ENCODE data around the gene LHFPL6.
"Not testable (repeated sequence)": the region's sequence is repeated elsewhere in the genome, so short reads cannot be mapped to it uniquely, and the experiment has no call there.

LHFPL6 gene

GRCh38 chr13:39341251-39341650, 261.7 kb downstream of the LHFPL6 start:
- DNase-seq: no peak

- not testable (repeated sequence) for DNase-seq
Measured at GRCh38 chr13:39338114-39338513, 264.9 kb downstream of the LHFPL6 start.

DNA sequence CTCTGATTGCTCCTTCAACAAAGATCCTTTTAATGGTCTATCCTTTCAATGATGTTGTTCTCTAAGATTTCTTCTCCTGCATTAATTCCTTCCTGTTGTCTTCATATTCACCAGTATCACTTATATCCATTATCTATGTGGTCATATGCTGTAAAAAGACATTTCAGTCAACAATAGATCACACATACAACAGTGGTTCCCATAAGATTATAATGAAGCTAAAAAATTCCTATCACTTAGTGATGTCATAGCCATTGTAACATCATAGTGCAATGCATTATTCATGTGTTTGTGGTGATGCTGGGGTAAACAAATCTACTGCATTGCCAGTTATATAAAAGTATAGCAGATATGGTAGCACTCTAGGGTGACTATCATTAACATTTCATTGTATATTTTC, 266.1 kb downstream of the LHFPL6 start:
- no peak for DNase-seq

DNA sequence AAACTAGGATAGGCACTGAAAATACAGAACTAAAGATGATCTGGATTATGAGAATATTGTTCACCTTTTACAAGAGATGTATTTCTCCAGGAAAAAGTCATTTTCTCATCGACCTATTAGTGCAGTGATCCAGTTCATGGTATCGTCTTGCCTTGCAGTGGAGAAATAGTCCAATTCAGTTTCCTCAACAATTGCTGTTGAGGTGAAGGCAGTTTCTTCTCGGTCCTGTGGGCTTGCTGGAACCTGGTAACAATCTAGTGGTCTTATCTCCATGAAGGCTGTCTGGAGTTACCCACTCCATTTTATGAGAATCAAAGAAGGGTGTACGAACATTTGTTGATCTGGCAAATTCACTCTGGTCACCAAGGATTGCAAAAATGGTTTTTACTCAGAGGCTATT, 266.8 kb downstream of the LHFPL6 start:
- DNase-seq: no peak

- DNase-seq: no peak
Measured at GRCh38 chr13:39335721-39336120, 267.3 kb downstream of the LHFPL6 start.

DNA sequence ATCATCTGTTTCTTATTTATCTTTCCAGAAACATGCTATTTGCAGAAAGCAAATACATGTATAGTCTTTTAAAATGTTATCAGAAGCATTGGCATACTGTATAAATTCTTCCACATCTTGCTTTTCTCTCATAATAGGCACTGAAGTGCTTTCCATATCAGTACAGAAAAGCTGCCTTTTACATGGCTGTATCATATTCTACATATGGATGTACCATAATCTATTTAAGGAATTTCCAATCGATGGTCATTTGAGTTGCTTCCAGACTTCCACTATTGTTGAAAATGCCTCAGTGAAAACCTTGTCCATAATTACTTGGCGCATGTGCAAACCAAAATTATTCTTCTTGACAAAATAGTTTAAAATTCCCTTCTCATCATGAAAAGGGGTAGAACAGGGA, 272.5 kb downstream of the LHFPL6 start:
- DNase-seq: no peak

DNA sequence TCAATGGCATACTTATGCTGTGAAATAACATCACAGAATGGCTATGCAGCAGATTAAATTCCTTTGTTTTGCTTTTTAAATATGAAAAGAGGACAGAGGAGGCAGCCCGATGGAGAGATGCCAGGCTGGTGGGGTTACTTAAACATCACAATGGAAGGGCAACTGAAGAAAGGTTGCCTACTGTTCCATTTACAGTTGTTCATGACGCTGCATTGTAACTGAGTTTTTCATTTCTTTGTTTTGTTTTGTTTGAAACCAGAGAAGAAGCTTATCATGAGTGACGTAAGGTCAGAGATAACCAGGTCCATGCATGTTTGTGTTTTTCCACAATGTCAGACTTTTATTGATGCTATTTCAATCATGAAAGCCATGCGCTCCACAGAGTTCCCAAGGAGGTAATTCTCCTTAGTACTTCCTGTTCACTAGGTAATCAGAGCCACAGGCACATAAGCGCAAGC, 273.8 kb downstream of the LHFPL6 start:
- DNase-seq: no peak

GRCh38 chr13:39327172-39327479, 275.9 kb downstream of the LHFPL6 start:
- no peak for DNase-seq

- DNase-seq: no peak
Measured at GRCh38 chr13:39326469-39327171, 276.4 kb downstream of the LHFPL6 start.

DNA sequence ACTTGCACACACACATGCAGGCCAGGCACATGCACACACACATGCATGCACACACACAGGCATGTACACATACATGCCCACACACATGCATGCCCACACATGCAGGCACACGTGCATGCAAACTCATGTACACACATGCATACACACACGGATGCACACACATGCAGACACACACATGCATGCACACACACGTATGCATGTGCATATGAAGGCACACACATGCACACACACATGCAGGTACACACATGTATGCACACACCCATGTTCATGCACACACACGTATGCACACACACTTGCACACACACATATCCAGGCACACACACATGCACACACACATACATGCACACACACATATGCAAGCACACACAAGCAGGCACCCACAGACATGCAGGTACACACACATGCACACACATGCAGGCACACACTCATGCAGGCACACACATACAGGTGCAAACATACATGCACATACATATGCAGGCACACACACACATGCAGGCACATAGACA, 278.1 kb downstream of the LHFPL6 start:
- no peak for DNase-seq

DNA sequence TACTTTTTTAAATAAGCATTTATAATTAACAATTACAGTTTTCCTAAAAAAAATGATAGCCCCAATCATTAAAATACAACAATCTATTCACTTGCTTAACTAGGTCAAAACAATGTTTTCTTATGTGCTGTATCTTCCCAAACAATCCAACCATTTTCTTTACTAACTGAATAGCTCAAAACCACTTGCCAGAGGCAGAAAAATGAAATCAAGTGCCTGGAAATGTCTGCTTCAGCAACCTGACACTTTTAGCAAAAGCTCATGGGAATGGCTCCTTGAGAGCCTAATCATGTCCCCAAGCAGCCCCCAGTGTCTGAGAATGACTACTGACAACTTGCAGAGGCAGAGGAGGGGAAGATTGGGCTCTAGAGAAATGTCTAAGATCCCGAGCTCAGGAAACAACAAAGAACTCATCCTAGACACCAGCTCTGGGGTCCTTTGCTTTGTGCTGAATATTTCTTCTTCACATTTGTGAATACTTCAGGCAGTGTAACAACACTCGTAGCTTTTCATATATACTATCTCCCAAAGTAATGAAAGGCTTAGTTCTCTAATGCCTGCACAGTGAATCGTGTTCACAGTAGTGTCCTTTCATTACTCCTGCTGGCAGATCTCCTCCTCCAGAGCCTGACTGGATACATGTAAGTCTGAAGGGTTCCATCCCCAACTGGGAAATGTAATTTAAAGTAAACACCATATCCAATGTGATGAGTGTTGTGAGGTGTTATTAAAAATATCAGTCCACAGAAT, 280.0 kb downstream of the LHFPL6 start:
- DNase-seq: no peak

DNA sequence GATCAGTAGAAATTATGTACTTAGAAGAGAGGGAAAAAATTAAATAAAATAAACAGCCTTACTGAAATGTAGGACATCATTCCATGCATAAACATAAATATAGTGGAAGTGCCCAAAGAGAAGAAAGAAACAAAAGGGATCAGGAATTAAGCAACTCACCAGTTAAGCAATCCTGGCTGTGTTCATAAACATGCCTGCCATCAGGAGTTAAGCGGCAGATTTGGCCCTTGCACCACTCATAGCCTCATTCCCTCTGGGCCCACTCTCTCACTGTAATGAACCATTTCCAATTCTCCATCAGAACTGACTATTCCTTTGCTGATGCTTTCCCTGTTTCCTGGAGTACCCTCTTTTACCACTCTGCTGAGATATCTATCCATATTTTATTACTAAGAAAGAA, 281.4 kb downstream of the LHFPL6 start:
- DNase-seq: no peak

- DNase-seq: no peak
Measured at GRCh38 chr13:39318161-39318560, 284.8 kb downstream of the LHFPL6 start.

DNA sequence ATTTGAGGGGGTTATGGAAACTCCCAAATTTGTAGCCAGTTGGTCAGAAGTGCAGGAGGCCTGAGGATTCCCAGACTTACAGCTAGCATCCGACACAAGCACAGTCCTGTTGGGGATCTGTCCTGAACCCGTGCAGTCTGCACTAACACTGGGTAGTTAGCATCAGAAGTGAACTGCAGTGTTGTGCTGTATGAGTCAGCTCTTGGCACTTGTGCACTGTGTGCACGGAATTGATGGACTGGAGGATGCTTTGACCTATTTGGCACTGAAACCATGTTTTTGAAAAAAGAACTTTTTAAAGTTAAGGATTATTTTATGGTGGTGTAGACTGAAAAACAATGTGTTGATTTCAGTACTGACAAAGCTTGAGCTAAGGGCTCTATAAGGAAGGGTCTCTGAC, 285.7 kb downstream of the LHFPL6 start:
- no peak for DNase-seq

DNA sequence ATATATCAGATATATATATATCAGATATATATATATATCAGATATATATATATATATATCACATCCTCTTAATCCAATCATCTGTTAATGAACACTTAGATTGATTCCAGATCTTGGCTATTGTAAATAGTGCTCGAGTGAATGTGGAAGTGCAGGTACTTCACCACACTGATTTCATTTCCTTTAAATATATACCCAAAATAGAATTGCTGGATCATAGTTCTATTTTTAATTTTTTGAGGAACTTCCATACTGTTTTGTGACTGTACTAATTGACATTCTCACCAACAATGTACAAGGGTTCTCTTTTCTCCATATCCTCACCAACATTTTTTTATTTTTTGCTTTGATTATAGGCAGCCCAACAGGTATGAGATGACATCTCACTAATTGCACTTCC, 287.2 kb downstream of the LHFPL6 start:
- no peak for DNase-seq

- no peak for DNase-seq
Measured at GRCh38 chr13:39313721-39314120, 289.3 kb downstream of the LHFPL6 start.

GRCh38 chr13:39312596-39312995, 290.4 kb downstream of the LHFPL6 start:
- DNase-seq: no peak

GRCh38 chr13:39311619-39312018, 291.4 kb downstream of the LHFPL6 start:
- no peak for DNase-seq

DNA sequence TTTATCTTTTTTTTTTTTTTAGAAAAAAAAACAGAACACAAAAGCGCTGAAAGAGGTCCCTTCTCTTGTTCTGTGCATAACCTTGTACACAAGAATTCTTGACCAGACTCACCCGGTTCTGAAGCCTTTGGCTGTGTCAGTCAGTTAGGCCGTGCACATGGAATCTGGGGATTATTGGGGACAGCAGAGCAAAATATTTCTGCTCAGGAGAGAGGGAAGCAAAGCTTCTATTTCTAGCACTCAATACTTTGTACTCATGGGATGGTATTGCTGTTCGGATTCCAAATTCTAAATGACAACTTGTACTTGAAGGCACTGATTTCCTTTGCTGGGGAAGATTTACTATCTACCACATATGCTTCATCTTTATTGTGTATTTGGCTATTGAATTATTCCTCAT, 292.0 kb downstream of the LHFPL6 start:
- no peak for DNase-seq

- DNase-seq: no peak
Measured at GRCh38 chr13:39306639-39307589, 296.1 kb downstream of the LHFPL6 start.

DNA sequence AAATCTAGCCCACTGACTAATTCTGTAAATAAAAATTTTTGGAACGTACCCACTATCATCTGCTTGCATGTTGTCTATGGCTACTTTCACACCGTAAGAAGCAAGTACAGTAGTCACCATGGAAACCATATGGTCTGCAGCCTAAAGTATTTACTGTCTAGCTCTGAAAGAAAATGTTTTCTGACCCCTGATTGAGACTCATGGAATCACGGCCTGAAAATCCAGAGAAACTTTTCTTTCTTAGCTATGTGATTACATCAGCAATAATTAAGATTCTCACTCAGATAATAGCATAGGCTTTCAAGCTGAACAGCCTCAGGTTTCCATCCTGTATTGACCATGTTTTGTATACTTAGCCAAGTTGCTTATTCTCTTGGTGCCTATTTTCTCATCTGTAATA, 300.2 kb downstream of the LHFPL6 start:
- DNase-seq: no peak

DNA sequence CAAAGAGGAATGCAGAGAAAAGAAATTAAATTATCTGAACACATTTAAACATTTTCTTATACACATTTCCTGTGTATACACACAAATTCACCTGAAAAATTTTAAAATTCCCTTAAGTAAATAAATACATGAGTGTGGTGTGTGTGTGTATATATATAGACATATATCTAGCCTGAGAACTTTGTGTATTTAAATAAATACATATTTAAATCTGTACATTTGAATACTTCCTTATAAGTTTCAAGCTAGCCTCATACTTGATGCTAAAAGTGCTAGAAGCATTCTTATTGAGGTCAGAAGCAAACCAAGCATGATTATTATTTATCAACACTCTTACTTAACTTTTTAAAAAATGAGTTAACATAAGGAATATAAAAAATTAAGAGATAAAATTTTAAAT, 304.0 kb downstream of the LHFPL6 start:
- no peak for DNase-seq

DNA sequence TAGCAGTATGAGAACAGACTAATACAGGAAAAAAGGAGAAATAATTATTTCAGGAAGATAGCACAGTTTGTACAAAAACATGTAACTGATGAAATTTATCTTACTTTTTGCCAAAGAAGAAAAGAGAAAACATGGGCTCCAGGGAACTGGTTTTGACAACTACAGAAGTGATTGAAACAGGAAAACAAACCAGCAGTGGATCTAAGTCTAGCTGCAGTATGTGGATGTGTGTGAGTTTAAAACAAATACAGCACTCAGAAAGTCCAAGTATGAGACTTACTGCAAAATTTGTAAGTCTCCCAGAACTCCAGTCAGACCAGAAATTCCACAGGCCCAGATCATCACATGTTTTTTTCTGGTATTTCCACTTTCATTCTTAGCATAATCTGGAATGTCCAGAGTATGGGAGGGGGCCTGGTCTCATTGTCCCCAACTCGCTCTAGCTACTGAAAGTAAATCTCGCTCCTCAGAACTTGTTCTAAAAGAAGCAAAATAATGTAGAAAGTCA, 305.3 kb downstream of the LHFPL6 start:
- no peak for DNase-seq

Measured in right forelimb (tissue), 1 donor.